ENCODE data around the gene RCN2.

DNA sequence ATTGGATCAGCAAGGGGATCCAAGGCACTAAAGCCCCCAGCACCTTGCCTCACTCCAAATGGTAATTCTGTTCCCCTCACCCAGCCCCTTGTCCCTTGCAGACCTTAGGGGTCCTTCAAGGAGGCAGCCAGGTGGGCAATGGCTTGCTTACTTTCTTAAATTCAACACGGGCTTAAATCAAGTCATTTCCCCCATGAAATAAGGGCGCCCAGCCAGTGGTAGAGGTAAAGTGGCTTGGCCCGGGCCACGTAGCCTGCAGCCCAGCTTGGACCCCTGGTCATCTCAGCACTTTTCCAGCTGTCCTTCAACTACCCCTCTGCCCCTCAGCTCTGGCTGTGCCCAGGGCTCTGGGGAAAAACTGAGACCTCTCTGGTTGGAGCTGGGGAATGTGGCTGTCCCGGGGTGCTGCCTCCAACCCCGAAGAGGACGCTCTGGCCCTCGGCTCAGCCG, 64.6 kb downstream of the RCN2 start:
- TF ChIP-seq, protein P1, sequence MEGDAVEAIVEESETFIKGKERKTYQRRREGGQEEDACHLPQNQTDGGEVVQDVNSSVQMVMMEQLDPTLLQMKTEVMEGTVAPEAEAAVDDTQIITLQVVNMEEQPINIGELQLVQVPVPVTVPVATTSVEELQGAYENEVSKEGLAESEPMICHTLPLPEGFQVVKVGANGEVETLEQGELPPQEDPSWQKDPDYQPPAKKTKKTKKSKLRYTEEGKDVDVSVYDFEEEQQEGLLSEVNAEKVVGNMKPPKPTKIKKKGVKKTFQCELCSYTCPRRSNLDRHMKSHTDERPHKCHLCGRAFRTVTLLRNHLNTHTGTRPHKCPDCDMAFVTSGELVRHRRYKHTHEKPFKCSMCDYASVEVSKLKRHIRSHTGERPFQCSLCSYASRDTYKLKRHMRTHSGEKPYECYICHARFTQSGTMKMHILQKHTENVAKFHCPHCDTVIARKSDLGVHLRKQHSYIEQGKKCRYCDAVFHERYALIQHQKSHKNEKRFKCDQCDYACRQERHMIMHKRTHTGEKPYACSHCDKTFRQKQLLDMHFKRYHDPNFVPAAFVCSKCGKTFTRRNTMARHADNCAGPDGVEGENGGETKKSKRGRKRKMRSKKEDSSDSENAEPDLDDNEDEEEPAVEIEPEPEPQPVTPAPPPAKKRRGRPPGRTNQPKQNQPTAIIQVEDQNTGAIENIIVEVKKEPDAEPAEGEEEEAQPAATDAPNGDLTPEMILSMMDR (conservative IDR thresholded peaks at IDR 0.05; ENCODE audit: low read depth, low read length): no peak
- no peak for TF ChIP-seq EZH2 (IDR thresholded peaks at IDR 0.05; ENCODE audit: borderline replicate concordance, low read depth, low read length, poor library complexity, severe bottlenecking)
